HEK293 (cell line): ENCODE results near the gene SERPINB6.

Source experiments
- CTCF ChIA-PET: fragments of 350-600 bp; formaldehyde crosslinking; extraction: SDS; loops from one replicate; lab custom pipeline; 2021; ENCODE audit warnings: antibody characterized with exemption; lab: Yijun Ruan, JAX
- POLR2A ChIA-PET: fragments of 300-600 bp; formaldehyde crosslinking; extraction: SDS; loops from one replicate; lab custom pipeline; 2020; ENCODE audit warnings: antibody characterized with exemption, inconsistent platforms; lab: Yijun Ruan, JAX
- H3K27ac ChIP-seq: fragments of 200-500 bp; sonication (Bioruptor generic); 2 replicates; pipeline ENCODE4 v1.5.1; 2014; ENCODE audit warnings: low read depth, low read length, control low read depth, inconsistent platforms; ENCODE audit errors: extremely low read depth
- H3K36me3 ChIP-seq, 2 experiments: fragments of 200-500 bp in 1 of 2; sonication (Bioruptor generic) in 1 of 2; 1 replicate in 1 of 2; 2 replicates in 1 of 2; pipeline ENCODE4 v1.5.1; 2014 to 2017; ENCODE audit warnings: inconsistent platforms in 2 of 2, low read length in 2 of 2; ENCODE audit not compliant: control insufficient read depth in 2 of 2, insufficient read depth in 1 of 2
- H3K4me1 ChIP-seq: fragments of 200-500 bp; sonication (Bioruptor generic); 2 replicates; pipeline ENCODE4 v1.5.1; 2014; ENCODE audit warnings: mild to moderate bottlenecking, low read length, inconsistent platforms; ENCODE audit not compliant: control insufficient read depth, insufficient read depth
- H3K4me3 ChIP-seq: 2 replicates; pipeline ENCODE4 v1.5.1; 2011; ENCODE audit warnings: low read depth, mild to moderate bottlenecking, control low read depth, low read length, moderate library complexity
- H3K9me3 ChIP-seq: fragments of 200-500 bp; sonication (Bioruptor generic); 2 replicates; pipeline ENCODE4 v1.5.1; 2014; ENCODE audit warnings: low read depth, low read length, inconsistent platforms; ENCODE audit not compliant: control insufficient read depth, insufficient read depth
- ATF2 ChIP-seq: fragments of 450-650 bp; formaldehyde crosslinking; IDR thresholded peaks from 2 replicates; pipeline ENCODE4 v1.5.1; 2016; ENCODE audit warnings: missing biosample characterization, missing genetic modification characterization, low read depth
- CTCF ChIP-seq: fragments of 450-650 bp; formaldehyde crosslinking; IDR thresholded peaks from 2 replicates; pipeline ENCODE4 v1.5.1; 2016; ENCODE audit warnings: missing biosample characterization, missing genetic modification characterization
- HIC1 ChIP-seq: fragments of 450-650 bp; formaldehyde crosslinking; IDR thresholded peaks from 2 replicates; pipeline ENCODE4 v1.5.1; 2016; ENCODE audit warnings: missing biosample characterization, missing genetic modification characterization
- OVOL3 ChIP-seq: fragments of 450-650 bp; formaldehyde crosslinking; IDR thresholded peaks from 2 replicates; pipeline ENCODE4 v1.5.1; 2016; ENCODE audit warnings: missing biosample characterization, missing genetic modification characterization
- PBX3 ChIP-seq: sonication (generic); formaldehyde crosslinking; IDR thresholded peaks from 2 replicates; pipeline ENCODE4 v1.8.1; 2022; ENCODE audit warnings: mild to moderate bottlenecking, moderate library complexity, missing genetic modification reagents
- ZFP69B ChIP-seq: fragments of 450-650 bp; formaldehyde crosslinking; IDR thresholded peaks from 2 replicates; pipeline ENCODE4 v1.5.1; 2016; ENCODE audit warnings: missing biosample characterization, missing genetic modification characterization
- ZNF174 ChIP-seq: fragments of 450-650 bp; formaldehyde crosslinking; IDR thresholded peaks from 2 replicates; pipeline ENCODE4 v1.5.0; 2017; ENCODE audit warnings: missing biosample characterization, mild to moderate bottlenecking, missing genetic modification characterization
- ZNF184 ChIP-seq: fragments of 450-650 bp; IDR thresholded peaks from 2 replicates; pipeline ENCODE4 v1.5.1; 2018; ENCODE audit warnings: missing biosample characterization, mild to moderate bottlenecking, missing genetic modification characterization
- ZNF221 ChIP-seq: fragments of 450-650 bp; formaldehyde crosslinking; IDR thresholded peaks from 2 replicates; pipeline ENCODE4 v1.5.1; 2017; ENCODE audit warnings: missing biosample characterization, missing genetic modification characterization, borderline replicate concordance
- ZNF24 ChIP-seq: fragments of 450-650 bp; formaldehyde crosslinking; IDR thresholded peaks from 2 replicates; pipeline ENCODE4 v1.5.1; 2016; ENCODE audit warnings: missing biosample characterization, missing genetic modification characterization
- ZNF266 ChIP-seq: fragments of 450-650 bp; formaldehyde crosslinking; IDR thresholded peaks from 2 replicates; pipeline ENCODE4 v1.5.1; 2016; ENCODE audit warnings: missing biosample characterization, missing genetic modification characterization, low read depth
- ZNF324 ChIP-seq: fragments of 450-650 bp; formaldehyde crosslinking; IDR thresholded peaks from 2 replicates; pipeline ENCODE4 v1.5.1; 2016; ENCODE audit warnings: missing biosample characterization, missing genetic modification characterization
- ZNF398 ChIP-seq: fragments of 450-650 bp; formaldehyde crosslinking; IDR thresholded peaks from 2 replicates; pipeline ENCODE4 v1.5.1; 2017; ENCODE audit warnings: missing biosample characterization, missing genetic modification characterization
- ZNF423 ChIP-seq: fragments of 450-650 bp; formaldehyde crosslinking; IDR thresholded peaks from 2 replicates; pipeline ENCODE4 v1.5.1; 2016; ENCODE audit warnings: missing biosample characterization, missing genetic modification characterization
- ZNF426 ChIP-seq: fragments of 450-650 bp; formaldehyde crosslinking; IDR thresholded peaks from 2 replicates; pipeline ENCODE4 v1.5.1; 2017; ENCODE audit warnings: missing biosample characterization, missing genetic modification characterization, mild to moderate bottlenecking, inconsistent platforms, moderate library complexity
- ZNF626 ChIP-seq: fragments of 450-650 bp; sonication (Bioruptor Pico); formaldehyde crosslinking; IDR thresholded peaks from 2 replicates; pipeline ENCODE4 v1.5.1; 2018; ENCODE audit warnings: missing biosample characterization, missing genetic modification characterization, inconsistent platforms
- ZNF704 ChIP-seq: fragments of 450-650 bp; formaldehyde crosslinking; IDR thresholded peaks from 2 replicates; pipeline ENCODE4 v1.5.1; 2016; ENCODE audit warnings: missing biosample characterization, missing genetic modification characterization
- ZNF76 ChIP-seq: fragments of 450-650 bp; formaldehyde crosslinking; IDR thresholded peaks from 2 replicates; pipeline ENCODE4; 2016; ENCODE audit warnings: low read depth, missing biosample characterization, missing genetic modification characterization, borderline replicate concordance
- ZNF843 ChIP-seq: fragments of 450-650 bp; formaldehyde crosslinking; IDR thresholded peaks from 2 replicates; pipeline ENCODE4 v1.5.1; 2016; ENCODE audit warnings: missing biosample characterization, missing genetic modification characterization
- ZSCAN16 ChIP-seq: fragments of 450-650 bp; formaldehyde crosslinking; IDR thresholded peaks from 2 replicates; pipeline ENCODE4 v1.5.1; 2016; ENCODE audit warnings: missing biosample characterization, missing genetic modification characterization
- ZSCAN30 ChIP-seq: fragments of 450-650 bp; IDR thresholded peaks from 2 replicates; pipeline ENCODE4 v1.5.1; 2018; ENCODE audit warnings: missing biosample characterization, mild to moderate bottlenecking, missing genetic modification characterization, moderate library complexity
- TF ChIP-seq, protein P1 (sequence below): fragments of 450-650 bp; formaldehyde crosslinking; IDR thresholded peaks from 2 replicates; pipeline ENCODE4 v1.5.1; 2016; ENCODE audit warnings: missing biosample characterization, missing genetic modification characterization, low read depth
- TF ChIP-seq, protein P2 (sequence below): fragments of 450-650 bp; formaldehyde crosslinking; IDR thresholded peaks from 2 replicates; pipeline ENCODE4 v1.5.1; 2016; ENCODE audit warnings: missing biosample characterization, missing genetic modification characterization, borderline replicate concordance

Gene SERPINB6

DNA sequence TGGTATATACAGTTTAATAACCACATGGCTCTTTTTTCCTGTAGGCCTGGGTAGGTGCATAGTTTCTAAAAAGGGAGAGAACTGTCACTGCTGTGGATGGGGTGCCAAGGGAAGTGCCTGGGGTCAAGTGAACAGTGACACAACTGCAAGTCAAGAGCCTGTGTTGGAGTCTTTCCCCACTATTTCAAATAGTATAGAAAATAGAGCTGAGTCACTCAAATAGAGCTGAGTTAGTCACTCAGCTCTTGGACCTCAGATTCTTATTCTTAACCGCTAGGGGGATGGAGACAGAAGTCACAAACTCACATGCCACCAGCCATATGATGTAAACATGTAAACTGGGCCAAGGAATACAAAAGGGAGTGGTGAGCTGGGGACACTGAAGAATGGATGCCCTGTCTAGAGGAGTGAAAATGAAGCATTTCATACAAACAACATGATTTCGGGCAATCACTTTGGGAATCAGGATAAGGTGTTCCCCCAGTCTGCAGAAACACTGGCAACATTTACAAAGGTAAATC is 30.5 kb upstream of the SERPINB6 start:
- POLR2A ChIA-PET = interaction anchor here (1.0 to 1.7 kb wide), 10 partner anchors 11 to 155 kb away, joined by 3 to 8 read pairs (median 4); no protein-coding TSS in a partner anchor
- Histone ChIP-seq H3K4me3 (no peak overlapping the region), H3K27ac (no peak overlapping the region), H3K9me3 (no peaks in the 10 kb centered on the region), H3K36me3 (peaks cover 0 to 23% of the 10 kb centered on the region in 2 experiments; a peak in 1 of 3 replicates), H3K4me1 (no peaks in the 10 kb centered on the region)
- CTCF ChIA-PET = interaction anchor here (0.6 to 8.1 kb wide), 24 partner anchors 8 to 264 kb away, joined by 3 to 71 read pairs (median 4); no protein-coding TSS in a partner anchor
- TF ChIP-seq ATF2 (tag by site-specific recombination) (no peak), CTCF (tag by site-specific recombination) (peak; percentile 69), ZFP69B (tag by site-specific recombination) (no peak), ZNF423 (tag by site-specific recombination) (no peak), PBX3 (CRISPR knock-in tag) (no peak), ZNF184 (tag by site-specific recombination) (0 out of 2 replicates have a peak, but pooled peaks have one; percentile 30), ZNF76 (tag by site-specific recombination) (no peak), ZNF174 (tag by site-specific recombination) (no peak), HIC1 (tag by site-specific recombination) (no peak), ZNF221 (no peak), ZSCAN30 (tag by site-specific recombination) (0 out of 2 replicates have a peak, but pooled peaks have one; percentile 22), ZSCAN16 (tag by site-specific recombination) (no peak), ZNF426 (no peak), ZNF24 (tag by site-specific recombination) (no peak), OVOL3 (tag by site-specific recombination) (no peak), ZNF266 (tag by site-specific recombination) (no peak), ZNF398 (tag by site-specific recombination) (no peak), ZNF843 (tag by site-specific recombination) (no peak), ZNF704 (tag by site-specific recombination) (no peak), ZNF626 (no peak), ZNF324 (tag by site-specific recombination) (no peak)
- TF ChIP-seq, protein P1, sequence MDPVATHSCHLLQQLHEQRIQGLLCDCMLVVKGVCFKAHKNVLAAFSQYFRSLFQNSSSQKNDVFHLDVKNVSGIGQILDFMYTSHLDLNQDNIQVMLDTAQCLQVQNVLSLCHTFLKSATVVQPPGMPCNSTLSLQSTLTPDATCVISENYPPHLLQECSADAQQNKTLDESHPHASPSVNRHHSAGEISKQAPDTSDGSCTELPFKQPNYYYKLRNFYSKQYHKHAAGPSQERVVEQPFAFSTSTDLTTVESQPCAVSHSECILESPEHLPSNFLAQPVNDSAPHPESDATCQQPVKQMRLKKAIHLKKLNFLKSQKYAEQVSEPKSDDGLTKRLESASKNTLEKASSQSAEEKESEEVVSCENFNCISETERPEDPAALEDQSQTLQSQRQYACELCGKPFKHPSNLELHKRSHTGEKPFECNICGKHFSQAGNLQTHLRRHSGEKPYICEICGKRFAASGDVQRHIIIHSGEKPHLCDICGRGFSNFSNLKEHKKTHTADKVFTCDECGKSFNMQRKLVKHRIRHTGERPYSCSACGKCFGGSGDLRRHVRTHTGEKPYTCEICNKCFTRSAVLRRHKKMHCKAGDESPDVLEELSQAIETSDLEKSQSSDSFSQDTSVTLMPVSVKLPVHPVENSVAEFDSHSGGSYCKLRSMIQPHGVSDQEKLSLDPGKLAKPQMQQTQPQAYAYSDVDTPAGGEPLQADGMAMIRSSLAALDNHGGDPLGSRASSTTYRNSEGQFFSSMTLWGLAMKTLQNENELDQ (tag by site-specific recombination) = no peak
- TF ChIP-seq, protein P2, sequence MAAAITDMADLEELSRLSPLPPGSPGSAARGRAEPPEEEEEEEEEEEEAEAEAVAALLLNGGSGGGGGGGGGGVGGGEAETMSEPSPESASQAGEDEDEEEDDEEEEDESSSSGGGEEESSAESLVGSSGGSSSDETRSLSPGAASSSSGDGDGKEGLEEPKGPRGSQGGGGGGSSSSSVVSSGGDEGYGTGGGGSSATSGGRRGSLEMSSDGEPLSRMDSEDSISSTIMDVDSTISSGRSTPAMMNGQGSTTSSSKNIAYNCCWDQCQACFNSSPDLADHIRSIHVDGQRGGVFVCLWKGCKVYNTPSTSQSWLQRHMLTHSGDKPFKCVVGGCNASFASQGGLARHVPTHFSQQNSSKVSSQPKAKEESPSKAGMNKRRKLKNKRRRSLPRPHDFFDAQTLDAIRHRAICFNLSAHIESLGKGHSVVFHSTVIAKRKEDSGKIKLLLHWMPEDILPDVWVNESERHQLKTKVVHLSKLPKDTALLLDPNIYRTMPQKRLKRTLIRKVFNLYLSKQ (tag by site-specific recombination) = no peak
